NCI-H345 (cell line): ENCODE results near the gene SMIM11.
"Not testable (repeated sequence)": the region's sequence is repeated elsewhere in the genome, so short reads cannot be mapped to it uniquely, and the experiment has no call there.

ENCODE experiments used
- DNase-seq: peaks from one replicate; lab custom pipeline; 2025; lab: John Stamatoyannopoulos, UW

The SMIM11 gene, protein sequence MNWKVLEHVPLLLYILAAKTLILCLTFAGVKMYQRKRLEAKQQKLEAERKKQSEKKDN

DNA sequence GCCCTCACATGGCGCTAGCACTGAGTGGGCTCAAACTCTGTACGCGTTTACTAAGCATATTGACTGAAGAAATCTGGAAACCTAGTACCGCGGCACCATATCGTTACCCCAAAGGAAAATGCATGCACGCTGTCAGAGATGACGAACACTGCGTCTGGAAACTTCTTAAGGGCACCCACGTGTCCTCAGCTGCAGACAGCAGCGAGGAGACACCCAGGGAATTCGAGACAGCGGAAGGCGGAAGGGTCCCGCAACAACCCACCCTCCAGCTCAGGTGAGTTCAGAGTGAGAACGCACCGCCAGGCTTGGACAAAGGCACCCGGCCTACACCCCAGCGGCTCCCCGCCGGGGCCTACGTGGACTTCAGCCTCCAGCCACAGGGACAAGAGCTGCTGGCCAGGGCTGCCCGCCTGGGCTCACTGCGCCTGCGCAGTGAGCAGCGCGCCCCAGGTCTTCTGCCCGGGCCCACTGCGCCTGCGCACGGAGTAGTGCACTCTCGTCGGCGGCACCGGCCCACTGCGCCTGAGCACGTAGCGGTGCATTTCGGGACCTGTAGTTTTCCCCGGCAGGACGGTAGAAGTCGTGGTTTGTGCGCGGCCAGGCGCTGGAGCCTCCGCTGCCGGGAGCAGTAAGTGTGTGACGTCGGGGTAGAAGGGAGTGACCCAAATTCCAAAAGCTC lies at the start of gene SMIM11:
SMIM11 (plus strand) TSS at position 568 of the 679 bp plus-strand sequence. CDS start 3,998 bp downstream, outside the sequence.
- not testable (repeated sequence) for DNase-seq

GRCh38 chr21:34330055-34330454 lies 45.3 kb upstream of the SMIM11 start:
- DNase-seq = no peak

DNA sequence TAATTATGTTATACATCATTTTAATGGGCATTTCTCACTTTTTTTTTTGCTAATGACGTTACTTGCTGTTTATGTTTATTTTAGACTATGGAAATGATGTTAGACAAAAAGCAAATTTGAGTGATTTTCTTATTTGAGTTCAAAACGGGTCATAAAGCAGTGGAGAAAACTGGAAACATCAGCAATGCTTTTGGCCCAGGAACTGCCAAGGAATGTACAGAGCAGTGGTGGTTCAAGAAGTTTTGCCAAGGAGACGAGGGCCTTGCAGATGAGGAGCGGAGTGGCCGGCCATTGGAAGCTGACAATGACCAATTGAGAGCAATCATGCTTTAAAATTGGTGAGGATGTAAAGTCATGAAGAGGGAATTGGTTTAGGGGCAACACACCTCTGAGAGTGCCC lies 43.6 kb upstream of the SMIM11 start:
- no peak for DNase-seq

GRCh38 chr21:34332347-34332746 lies 43.0 kb upstream of the SMIM11 start:
- no peak for DNase-seq

DNA sequence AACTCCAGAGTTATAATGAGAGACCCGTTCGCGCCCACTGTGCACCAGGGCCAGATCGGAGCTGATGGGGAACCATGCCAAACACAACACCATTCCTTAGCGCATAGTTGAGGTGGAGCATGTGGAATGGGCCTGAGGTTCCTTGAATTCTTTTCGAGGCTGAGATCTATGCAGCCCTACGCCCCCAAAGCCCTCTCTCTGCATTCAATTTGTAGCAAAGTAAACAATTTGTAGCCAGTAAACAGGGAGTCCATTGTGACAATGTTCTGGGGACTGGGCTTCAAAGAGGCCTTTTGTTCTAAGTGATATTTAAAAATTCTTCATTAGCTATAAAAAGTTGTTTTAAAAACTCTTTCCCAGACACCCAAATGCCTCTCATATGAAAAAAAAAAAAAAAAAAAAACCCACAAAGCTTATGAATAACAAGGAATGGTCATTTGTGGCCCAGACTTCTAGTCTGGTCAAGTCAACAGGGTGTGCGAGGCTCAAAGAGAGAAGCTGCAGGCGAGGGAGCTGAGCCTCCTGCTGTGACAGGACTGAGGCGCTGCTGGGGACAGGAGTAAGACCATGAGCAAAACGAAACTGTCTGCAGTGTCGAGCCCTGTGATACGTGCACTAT lies 42.1 kb upstream of the SMIM11 start:
- no peak for DNase-seq

DNA sequence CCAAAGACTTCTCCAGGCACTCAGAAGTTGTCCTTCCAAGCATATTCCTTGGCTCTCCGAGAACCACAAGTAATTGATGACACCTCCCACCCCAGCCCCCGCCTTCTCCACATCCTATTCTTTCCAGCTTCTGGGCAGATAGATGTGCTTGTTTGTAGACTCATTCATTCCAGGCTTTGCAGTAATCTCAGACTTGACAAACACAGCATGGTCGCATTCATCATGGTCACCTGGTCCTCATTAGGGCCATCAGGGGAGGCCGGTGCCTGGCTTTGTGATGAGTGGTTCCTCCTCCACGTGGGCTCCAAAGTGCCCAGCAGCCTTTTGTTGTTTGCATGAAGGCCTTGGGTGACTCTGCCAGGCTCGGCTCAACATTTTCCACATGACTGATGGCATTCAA lies 40.0 kb upstream of the SMIM11 start:
- peak; percentile 71 for DNase-seq

GRCh38 chr21:34336245-34336644 lies 39.1 kb upstream of the SMIM11 start:
- DNase-seq = no peak

DNA sequence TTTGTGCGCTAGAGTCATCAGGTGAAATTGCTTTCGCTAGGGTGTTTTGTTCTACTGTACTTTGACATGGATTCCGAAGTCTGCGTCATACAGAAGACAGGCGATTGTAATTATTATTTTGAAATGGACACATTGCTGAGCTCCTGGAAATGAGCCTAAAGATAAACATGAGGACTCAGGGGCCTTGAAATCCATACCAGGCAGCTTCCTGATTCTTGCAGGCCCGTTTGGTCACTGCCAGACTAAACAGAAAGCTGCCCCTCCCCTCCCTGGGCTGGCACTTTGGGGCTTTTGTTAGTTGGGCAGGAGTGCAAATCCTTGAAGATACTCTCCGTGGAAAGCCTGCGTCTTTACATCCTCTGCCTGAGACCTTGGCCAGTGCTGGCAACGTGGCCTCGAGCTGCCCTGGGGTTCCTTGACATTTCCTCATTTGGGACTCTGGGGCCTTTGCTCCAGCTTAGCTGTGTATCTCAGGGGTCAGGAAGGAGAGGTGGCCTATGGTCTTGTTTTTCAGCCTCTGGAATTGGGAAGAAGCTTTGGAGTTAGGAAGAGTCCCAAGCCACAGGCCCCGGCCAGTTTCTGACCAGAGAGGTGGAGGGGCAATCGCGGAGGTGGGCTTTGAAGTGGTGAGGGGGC lies 38.4 kb upstream of the SMIM11 start:
- no peak for DNase-seq

DNA sequence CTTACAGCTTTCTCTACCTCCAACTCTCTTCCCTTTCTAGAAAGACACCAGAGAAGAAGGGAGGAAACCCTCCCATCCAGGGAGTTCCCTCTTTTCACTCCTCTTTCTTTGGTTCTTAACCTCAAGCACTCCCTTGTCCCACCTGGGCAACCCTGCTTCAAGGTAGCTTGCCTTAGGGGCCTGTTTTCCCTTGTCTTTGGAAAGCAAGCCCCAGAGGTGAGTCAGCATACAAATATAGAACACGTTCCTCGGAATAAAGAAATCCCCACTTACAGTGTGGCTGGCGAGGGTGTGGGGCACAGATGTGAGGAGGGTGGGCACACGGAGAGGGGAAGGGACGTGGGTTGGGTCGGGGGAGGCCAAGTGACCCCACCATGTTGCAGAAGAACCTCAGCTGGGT lies 37.6 kb upstream of the SMIM11 start:
- no peak for DNase-seq

GRCh38 chr21:34338226-34338625 lies 37.1 kb upstream of the SMIM11 start:
- DNase-seq = no peak

- no peak for DNase-seq
Measured at GRCh38 chr21:34340061-34340460, 35.2 kb upstream of the SMIM11 start.

GRCh38 chr21:34342476-34342875 lies 32.8 kb upstream of the SMIM11 start:
- no peak for DNase-seq

DNA sequence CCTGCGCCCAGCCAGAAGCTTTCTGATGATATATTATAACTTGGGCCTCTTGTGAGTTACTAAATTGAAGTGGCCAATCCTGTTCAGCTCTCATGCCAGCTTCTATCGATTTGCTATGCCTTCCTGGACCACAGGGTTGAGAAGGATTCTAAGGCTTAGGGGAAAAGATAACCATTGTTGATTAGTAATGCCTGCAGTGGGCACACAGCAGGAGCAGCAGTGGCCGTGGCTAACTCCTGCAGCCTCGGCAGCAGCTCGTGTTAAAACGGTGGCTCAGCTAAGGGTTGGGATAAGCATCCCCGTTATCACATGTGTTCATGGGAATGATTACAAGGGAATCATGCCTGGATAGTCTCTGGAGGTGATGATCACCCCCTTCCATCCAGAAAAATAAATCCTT lies 32.0 kb upstream of the SMIM11 start:
- DNase-seq = no peak

DNA sequence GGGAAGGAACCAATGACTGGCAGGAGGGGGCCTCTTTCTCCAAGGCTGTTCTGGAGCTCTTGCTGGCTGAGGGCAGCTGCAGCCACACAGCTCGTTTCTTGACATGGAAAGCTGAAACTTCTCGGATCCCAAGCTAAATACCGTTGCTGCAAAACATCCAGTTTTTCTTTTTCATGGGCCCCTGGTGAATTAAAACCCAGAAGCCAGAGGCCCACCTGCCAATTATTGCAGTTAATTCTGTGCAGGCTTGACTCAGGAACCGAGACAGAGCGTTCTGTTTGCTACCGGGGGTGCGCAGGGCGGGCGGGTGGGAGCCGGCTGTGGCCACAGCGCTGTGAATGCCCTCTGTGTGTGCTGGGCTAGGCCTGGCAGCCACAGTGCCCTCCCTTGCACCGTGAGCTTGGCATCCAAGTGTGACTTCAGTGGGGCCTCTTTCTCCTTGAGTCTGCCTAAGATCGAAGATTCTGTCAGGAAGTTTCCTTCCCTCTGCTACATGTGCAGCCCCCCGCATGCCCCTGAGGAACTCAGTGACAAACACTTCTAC lies 31.4 kb upstream of the SMIM11 start:
- no peak for DNase-seq

DNA sequence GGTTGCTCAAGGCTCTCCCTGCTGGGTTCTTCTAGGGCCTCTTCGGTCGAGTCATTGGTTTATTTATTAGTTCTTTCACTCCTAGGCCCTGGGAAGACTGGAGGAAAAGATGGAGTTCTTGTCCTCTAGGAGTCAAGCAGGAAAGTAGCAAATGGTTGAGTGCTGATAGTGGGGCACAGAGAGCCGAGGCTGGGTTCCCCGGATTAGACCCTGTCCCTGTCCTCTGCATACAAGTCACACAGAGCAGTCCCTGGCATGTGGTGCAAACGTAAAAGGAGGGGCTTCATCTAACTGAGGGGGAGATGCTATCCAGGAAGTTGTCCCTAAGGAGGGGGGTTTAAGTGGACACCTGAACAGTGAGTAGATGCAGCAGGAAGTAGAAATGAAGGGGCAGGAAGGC lies 30.7 kb upstream of the SMIM11 start:
- no peak for DNase-seq

DNA sequence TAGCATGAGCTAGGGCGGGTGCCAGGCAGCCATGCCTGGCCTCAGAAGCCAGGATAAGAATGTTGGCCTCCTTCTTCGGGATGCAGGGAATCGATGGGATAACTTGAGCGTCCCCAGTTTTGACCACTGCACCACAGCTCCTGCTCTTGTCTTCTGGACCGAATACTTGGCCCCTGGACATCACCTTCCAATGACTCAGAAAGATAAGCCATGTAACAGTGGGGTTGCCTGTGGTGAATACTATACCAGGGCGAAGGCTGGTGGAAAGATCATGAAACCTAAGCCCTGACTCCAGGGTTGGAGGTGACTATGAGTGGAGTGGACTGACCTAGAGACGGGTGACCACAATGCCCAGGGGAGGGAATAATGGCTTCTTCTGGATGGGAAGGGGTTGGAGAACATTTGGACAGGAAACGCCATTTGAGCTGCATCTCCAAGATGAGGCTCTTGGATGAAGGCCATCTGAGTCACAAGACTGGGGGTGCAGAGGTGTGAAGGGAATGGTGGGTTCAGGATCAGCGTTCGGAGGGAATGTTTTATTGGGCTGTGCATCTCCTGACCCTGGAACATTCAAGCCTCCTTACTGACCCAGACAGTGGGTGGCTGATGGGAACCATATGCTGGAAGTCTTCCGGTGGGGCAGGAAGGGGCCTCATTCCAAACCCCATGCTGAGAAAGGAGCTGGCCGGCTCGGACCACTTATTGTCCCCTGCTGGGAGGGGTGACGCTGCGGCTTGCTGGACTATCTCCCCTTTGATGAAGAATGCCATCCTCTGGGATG lies 30.0 kb upstream of the SMIM11 start:
- no peak for DNase-seq

DNA sequence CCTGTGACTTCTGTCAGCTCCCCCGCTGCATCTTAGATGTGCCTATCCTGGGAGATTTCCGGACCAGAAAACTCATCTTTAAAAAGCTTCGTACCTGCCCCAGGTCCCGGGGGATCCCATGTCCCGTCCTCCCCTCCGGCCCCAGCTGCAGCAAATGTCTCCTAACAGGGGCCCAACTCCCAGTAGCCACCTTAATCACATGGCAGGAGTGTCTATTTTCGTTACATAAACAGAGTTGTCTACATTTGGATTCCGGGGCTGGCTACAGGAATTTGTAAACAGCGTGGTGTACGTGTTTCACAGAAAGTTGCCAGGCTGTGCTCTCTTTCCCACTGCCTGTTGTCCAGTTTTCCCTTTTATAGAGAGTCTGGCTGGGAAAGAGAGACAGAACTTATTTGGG lies 29.4 kb upstream of the SMIM11 start:
- no peak for DNase-seq

DNA sequence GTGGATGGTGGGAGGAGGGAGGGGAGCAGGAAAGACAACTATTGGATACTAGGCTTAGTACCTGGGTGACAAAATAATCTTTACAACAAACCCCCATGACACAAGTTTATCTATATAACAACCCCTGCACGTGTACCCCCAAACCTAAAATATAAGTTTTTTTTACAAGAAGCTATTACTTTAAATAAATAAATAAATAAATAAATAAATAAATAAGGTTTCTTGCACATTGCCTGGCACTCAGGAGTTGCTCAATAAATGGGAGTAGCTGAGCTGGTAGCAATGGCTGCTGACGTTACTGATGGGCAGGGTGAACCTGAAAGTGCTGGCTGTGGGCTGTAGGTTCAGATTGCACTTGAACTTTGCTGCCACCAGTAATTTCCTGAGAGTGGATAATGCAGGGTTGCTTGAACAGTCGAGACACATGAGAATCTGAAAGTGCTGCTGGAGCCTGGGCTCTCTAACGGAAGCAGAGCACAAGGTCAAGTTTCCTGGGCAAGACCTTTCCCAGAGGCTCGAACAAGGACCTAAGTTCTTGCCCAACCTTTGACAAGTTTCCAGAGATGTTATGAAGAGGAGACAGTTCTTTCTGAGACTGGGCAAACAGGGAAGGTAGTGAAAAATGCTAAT lies 26.3 kb upstream of the SMIM11 start:
- DNase-seq = no peak

- peak; percentile 81 for DNase-seq
Measured at GRCh38 chr21:34351786-34352241, 23.5 kb upstream of the SMIM11 start.

DNA sequence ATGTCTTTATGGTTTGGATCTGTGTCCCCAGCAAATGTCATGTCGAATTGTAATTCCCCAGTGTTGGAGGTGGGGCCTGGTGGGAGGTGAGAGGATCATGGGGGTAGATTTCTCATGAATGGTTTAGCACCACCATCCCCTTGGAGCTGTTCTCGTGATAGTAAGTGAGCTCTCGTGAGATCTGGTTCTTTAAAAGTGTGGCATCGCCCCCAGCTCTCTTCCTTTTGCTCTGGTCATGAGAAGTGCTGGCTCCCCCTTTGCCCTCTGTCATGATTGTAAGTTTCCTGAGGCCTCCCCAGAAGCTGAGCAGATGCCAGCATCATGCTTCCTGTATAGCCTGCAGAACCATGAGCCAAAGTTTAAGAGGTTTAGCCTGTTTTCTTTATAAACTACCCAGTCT lies 22.8 kb upstream of the SMIM11 start:
- no peak for DNase-seq

DNA sequence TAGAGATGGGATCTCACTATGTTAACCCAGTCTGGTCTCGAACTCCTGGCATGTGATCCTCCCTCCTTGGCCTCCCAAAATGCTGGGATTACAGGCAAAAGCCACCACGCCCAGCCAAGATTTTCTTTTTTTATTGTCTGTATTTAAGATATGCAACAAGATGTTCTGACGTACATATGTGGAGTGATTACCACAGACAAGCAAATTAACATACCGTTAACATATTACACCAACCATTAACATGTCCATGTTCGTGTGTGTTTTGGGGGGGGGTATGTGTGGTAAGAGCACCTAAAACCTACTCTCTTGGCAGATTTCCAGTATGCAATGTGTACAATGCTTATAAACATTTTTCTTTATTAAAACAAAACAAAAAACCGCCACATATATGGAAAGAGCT lies 22.1 kb upstream of the SMIM11 start:
- no peak for DNase-seq

DNA sequence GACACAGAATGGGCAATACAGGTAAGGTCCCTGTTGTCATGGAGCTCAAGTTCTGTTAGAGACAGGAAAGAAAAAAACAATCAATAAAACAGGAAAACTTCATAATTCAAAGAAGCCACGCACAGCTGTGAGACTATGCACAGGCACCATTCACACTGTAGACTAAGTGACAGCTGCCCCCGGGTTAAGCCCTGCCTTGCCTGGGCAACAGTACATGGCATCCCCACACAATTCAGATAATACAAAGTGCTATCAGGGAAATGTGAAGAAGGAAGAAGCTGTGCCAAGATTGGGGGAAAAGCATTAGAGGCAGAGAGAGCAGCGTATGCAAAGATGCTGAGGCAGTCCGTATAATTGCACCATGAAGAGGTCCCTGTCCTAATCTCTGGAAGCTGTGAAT lies 20.5 kb upstream of the SMIM11 start:
- no peak for DNase-seq
